Measurements from ENCODE around the gene JPH4. TPM values are rescaled to one million over a fixed set of nuclear protein-coding genes. Genes with fewer than 3 reads are reported as not detected.
"Not testable (repeated sequence)": the region's sequence is repeated elsewhere in the genome, so short reads cannot be mapped to it uniquely, and the experiment has no call there.

The JPH4 gene
- total RNA-seq, 4 donors from 2014 or later, result 0.09 TPM; not detected in 3

- ATAC-seq (no peak), DNase-seq (no peak)
- in situ Hi-C loops (cut with MboI; ENCODE audit: low sequenced_read_pairs in 4 of 4) (no loop called here), intact Hi-C loops (cut with DNase I; ENCODE audit: low total_unique reads) (no loop called here)
- Histone ChIP-seq H3K27ac (no peak overlapping the region), H3K4me3 (no peak overlapping the region), H3K4me1 (no peaks in the 10 kb centered on the region), H3K36me3 (no peaks in the 10 kb centered on the region), H3K9me3 (no peaks in the 10 kb centered on the region), H3K27me3 (no peaks in the 10 kb centered on the region)
- no peak for TF ChIP-seq POLR2A (IDR thresholded peaks at IDR 0.05)
Measured at GRCh38 chr14:23610090-23610814, 31.7 kb upstream of the JPH4 start.

- H3K36me3 ChIP-seq; in situ Hi-C loops (cut with MboI; ENCODE audit: low sequenced_read_pairs in 4 of 4); H3K9me3 ChIP-seq; H3K27me3 ChIP-seq; H3K27ac ChIP-seq; H3K4me1 ChIP-seq; intact Hi-C loops (cut with DNase I; ENCODE audit: low total_unique reads); ATAC-seq; H3K4me3 ChIP-seq; DNase-seq: not testable (repeated sequence)
Measured at GRCh38 chr14:23609411-23610089, 31.0 kb upstream of the JPH4 start.

GRCh38 chr14:23609001-23609400 is 30.4 kb upstream of the JPH4 start:
- Histone ChIP-seq H3K4me3 (no peak overlapping the region), H3K9me3 (no peaks in the 10 kb centered on the region), H3K4me1 (no peaks in the 10 kb centered on the region), H3K27me3 (no peaks in the 10 kb centered on the region), H3K36me3 (no peaks in the 10 kb centered on the region), H3K27ac (no peak overlapping the region)
- ATAC-seq (no peak), DNase-seq (no peak)
- in situ Hi-C loops (cut with MboI; ENCODE audit: low sequenced_read_pairs in 4 of 4), result no loop called here
- intact Hi-C loops (cut with DNase I; ENCODE audit: low total_unique reads), result no loop called here
- no peak for TF ChIP-seq CTCF (IDR thresholded peaks at IDR 0.05 in 4 of 5, conservative IDR thresholded peaks at IDR 0.05 in 1 of 5)
- TF ChIP-seq POLR2A (IDR thresholded peaks at IDR 0.05), result no peak

GRCh38 chr14:23608454-23608853 is 29.9 kb upstream of the JPH4 start:
- no peak overlapping the region for H3K4me3 ChIP-seq
- no peaks in the 10 kb centered on the region for H3K4me1 ChIP-seq
- in situ Hi-C loops (cut with MboI; ENCODE audit: low sequenced_read_pairs in 4 of 4), result no loop called here
- H3K36me3 ChIP-seq, result no peaks in the 10 kb centered on the region
- ATAC-seq (no peak), DNase-seq (no peak)
- no peak overlapping the region for H3K27ac ChIP-seq
- TF ChIP-seq CTCF (IDR thresholded peaks at IDR 0.05 in 4 of 5, conservative IDR thresholded peaks at IDR 0.05 in 1 of 5) (no peak), POLR2A (IDR thresholded peaks at IDR 0.05) (no peak)
- no peaks in the 10 kb centered on the region for H3K9me3 ChIP-seq
- no peaks in the 10 kb centered on the region for H3K27me3 ChIP-seq
- intact Hi-C loops (cut with DNase I; ENCODE audit: low total_unique reads), result no loop called here

- TF ChIP-seq POLR2A (IDR thresholded peaks at IDR 0.05), result no peak
- TF ChIP-seq CTCF (IDR thresholded peaks at IDR 0.05 in 4 of 5, conservative IDR thresholded peaks at IDR 0.05 in 1 of 5), result no peak
- no peak overlapping the region for H3K4me3 ChIP-seq
- no peaks in the 10 kb centered on the region for H3K4me1 ChIP-seq
- H3K9me3 ChIP-seq, result no peaks in the 10 kb centered on the region
- in situ Hi-C loops (cut with MboI; ENCODE audit: low sequenced_read_pairs in 4 of 4) (no loop called here), intact Hi-C loops (cut with DNase I; ENCODE audit: low total_unique reads) (no loop called here)
- peak in 1 of 2 donors; percentile 21 for DNase-seq
- no peaks in the 10 kb centered on the region for H3K36me3 ChIP-seq
- ATAC-seq, result peak in 1 of 2 donors; percentile 74
- peak overlapping the region in 1 of 4 donors; percentile 25 for H3K27ac ChIP-seq
- H3K27me3 ChIP-seq, result no peaks in the 10 kb centered on the region
Measured at GRCh38 chr14:23605931-23606585, 27.5 kb upstream of the JPH4 start.

Data from gastrocnemius medialis (tissue), 4 donors.